ENCODE measurements around the gene NDFIP2.

- TF ChIP-seq CTCF (conservative IDR thresholded peaks at IDR 0.05) (no peak), EZH2 (IDR thresholded peaks at IDR 0.05; ENCODE audit: low read depth) (no peak)
These were observed 12.1 kb upstream of the NDFIP2 start for GRCh38 chr13:79468819-79469218.
